ENCODE data around the gene KRT1.

The KRT1 gene

DNA sequence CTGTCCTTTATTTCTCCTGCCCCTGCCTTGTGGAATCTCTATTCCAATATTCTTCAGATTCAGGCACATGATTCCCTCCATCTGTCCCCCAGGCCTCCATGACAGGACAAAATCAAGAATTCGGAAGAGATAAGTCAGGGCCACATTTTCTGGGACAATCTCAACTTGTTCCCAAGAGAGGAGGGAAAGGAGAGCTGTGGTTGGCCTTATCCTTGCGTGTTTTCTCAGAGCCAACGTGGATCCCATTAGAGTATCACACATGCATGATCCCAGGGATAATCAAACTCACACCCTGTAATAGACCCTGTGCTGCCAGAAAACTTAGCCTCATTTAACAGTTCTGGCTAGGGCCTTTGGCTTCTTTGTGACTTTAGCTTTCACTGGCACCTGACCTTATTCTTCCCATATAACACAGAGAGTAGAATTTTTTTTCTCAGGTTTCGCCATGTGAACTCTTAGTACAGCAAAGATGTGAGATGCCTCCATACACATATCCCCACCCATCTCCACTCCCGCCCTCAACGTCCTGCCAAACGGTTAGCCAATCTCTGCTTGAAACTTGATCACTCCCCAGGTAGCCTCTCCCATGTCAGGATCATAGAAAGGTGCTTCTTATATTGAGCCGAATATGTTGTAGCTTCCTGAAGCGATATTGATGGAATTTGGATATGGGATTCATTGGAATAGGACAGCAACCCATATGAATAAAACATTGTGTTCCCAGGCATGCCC is 6.7 kb upstream of the KRT1 start:
- no peak overlapping the region for H3K4me2 ChIP-seq (ENCODE audit: low read depth, low read length, poor library complexity, severe bottlenecking)
- H4K20me1 ChIP-seq (ENCODE audit: low read depth, low read length): no peaks in the 10 kb centered on the region
- no peak for TF ChIP-seq CTCF (IDR thresholded peaks at IDR 0.05; ENCODE audit: insufficient read depth, low read length, poor library complexity, severe bottlenecking)
- no peak for TF ChIP-seq EZH2phosphoT487 (conservative IDR thresholded peaks at IDR 0.05; ENCODE audit: low read length)
- no peak overlapping the region for H2AFZ ChIP-seq (ENCODE audit: low read depth, low read length, severe bottlenecking)
- H3K9me3 ChIP-seq (ENCODE audit: insufficient read depth, low read length): no peaks in the 10 kb centered on the region
- H3K9me2 ChIP-seq (replicated peaks; ENCODE audit: insufficient read depth, low read length): no peaks in the 10 kb centered on the region
- no peak overlapping the region for H3K27ac ChIP-seq (ENCODE audit: low read depth, low read length)
- no peaks in the 10 kb centered on the region for H3K27me3 ChIP-seq (ENCODE audit: low read length)
- no peak overlapping the region for H3K4me3 ChIP-seq (ENCODE audit: insufficient read depth, low read length, poor library complexity, severe bottlenecking)
- no peak overlapping the region for H3K9ac ChIP-seq (ENCODE audit: low read length)
- H3K36me3 ChIP-seq (ENCODE audit: low read length): no peaks in the 10 kb centered on the region
- no peaks in the 10 kb centered on the region for H3F3A ChIP-seq (ENCODE audit: insufficient read depth)
- no peaks in the 10 kb centered on the region for H3K79me2 ChIP-seq (ENCODE audit: insufficient read depth, low read length)

- H2AFZ ChIP-seq (ENCODE audit: low read depth, low read length, severe bottlenecking): no peak overlapping the region
- TF ChIP-seq CTCF (IDR thresholded peaks at IDR 0.05; ENCODE audit: insufficient read depth, low read length, poor library complexity, severe bottlenecking) (no peak), EZH2phosphoT487 (conservative IDR thresholded peaks at IDR 0.05; ENCODE audit: low read length) (no peak)
- H3K4me3 ChIP-seq (ENCODE audit: insufficient read depth, low read length, poor library complexity, severe bottlenecking): no peak overlapping the region
- H3K79me2 ChIP-seq (ENCODE audit: insufficient read depth, low read length): no peaks in the 10 kb centered on the region
- H3K27ac ChIP-seq (ENCODE audit: low read depth, low read length): no peak overlapping the region
- H3K4me2 ChIP-seq (ENCODE audit: low read depth, low read length, poor library complexity, severe bottlenecking): no peak overlapping the region
- H3K27me3 ChIP-seq (ENCODE audit: low read length): no peaks in the 10 kb centered on the region
- H3K9ac ChIP-seq (ENCODE audit: low read length): no peak overlapping the region
- no peaks in the 10 kb centered on the region for H3F3A ChIP-seq (ENCODE audit: insufficient read depth)
- no peaks in the 10 kb centered on the region for H3K9me2 ChIP-seq (replicated peaks; ENCODE audit: insufficient read depth, low read length)
- H4K20me1 ChIP-seq (ENCODE audit: low read depth, low read length): no peaks in the 10 kb centered on the region
- no peaks in the 10 kb centered on the region for H3K9me3 ChIP-seq (ENCODE audit: insufficient read depth, low read length)
- H3K36me3 ChIP-seq (ENCODE audit: low read length): no peaks in the 10 kb centered on the region
Observed at GRCh38 chr12:52686063-52686462, 5.9 kb upstream of the KRT1 start.

GRCh38 chr12:52685406-52685890 is 5.2 kb upstream of the KRT1 start:
- no peaks in the 10 kb centered on the region for H3K9me3 ChIP-seq (ENCODE audit: insufficient read depth, low read length)
- TF ChIP-seq CTCF (IDR thresholded peaks at IDR 0.05; ENCODE audit: insufficient read depth, low read length, poor library complexity, severe bottlenecking): no peak
- no peak for TF ChIP-seq EZH2phosphoT487 (conservative IDR thresholded peaks at IDR 0.05; ENCODE audit: low read length)
- no peaks in the 10 kb centered on the region for H4K20me1 ChIP-seq (ENCODE audit: low read depth, low read length)
- H3K27me3 ChIP-seq (ENCODE audit: low read length): no peaks in the 10 kb centered on the region
- no peak overlapping the region for H3K27ac ChIP-seq (ENCODE audit: low read depth, low read length)
- no peak overlapping the region for H3K4me3 ChIP-seq (ENCODE audit: insufficient read depth, low read length, poor library complexity, severe bottlenecking)
- no peaks in the 10 kb centered on the region for H3F3A ChIP-seq (ENCODE audit: insufficient read depth)
- H3K4me2 ChIP-seq (ENCODE audit: low read depth, low read length, poor library complexity, severe bottlenecking): no peak overlapping the region
- no peaks in the 10 kb centered on the region for H3K9me2 ChIP-seq (replicated peaks; ENCODE audit: insufficient read depth, low read length)
- H3K9ac ChIP-seq (ENCODE audit: low read length): no peak overlapping the region
- no peaks in the 10 kb centered on the region for H3K36me3 ChIP-seq (ENCODE audit: low read length)
- no peak overlapping the region for H2AFZ ChIP-seq (ENCODE audit: low read depth, low read length, severe bottlenecking)
- no peaks in the 10 kb centered on the region for H3K79me2 ChIP-seq (ENCODE audit: insufficient read depth, low read length)

Measured in SU-DHL-6 (cell line).